K562 (cell line): ENCODE results near the gene PITPNC1. TPM values are rescaled to one million over a fixed set of nuclear protein-coding genes. Genes with fewer than 3 reads are reported as not detected.
A peak's percentile ranks its signal among the peaks of the same experiment; 100 is the strongest.

Experiments used
- ATAC-seq: fragments of 200-7000 bp; cut with Tn5 transposase; 3 replicates; pipeline ENCODE4 v1.9.1; 2020; ENCODE audit warnings: moderate library complexity
- BruUV-seq: library from RNA; stranded (reverse); fragments of 400-500 nt; replicated peaks from 2 replicates; lab custom pipeline; 2021; lab: Mats Ljungman, UMichigan
- CTCF ChIA-PET: fragments of 300-600 bp; formaldehyde crosslinking; extraction: SDS; loops from one replicate; lab custom pipeline; 2021; ENCODE audit warnings: low intra/inter-chr PET ratio; lab: Yijun Ruan, JAX
- POLR2A ChIA-PET: fragments of 300-600, 350-650 bp; sonication (Branson Sonifier 250); formaldehyde crosslinking; extraction: SDS; loops from one replicate; lab custom pipeline; 2021; ENCODE audit warnings: antibody characterized with exemption, inconsistent platforms; lab: Yijun Ruan, JAX
- DNase-seq, 4 experiments: peaks; one replicate each; pipeline versions ENCODE4 v3.0.0 to v3.0.0-alpha.2; 2011 to 2018; ENCODE audit warnings: low spot score in 3 of 4, mixed read lengths in 3 of 4; ENCODE audit errors: extremely low read depth in 1 of 4
- FAIRE-seq: peaks from 2 replicates; lab custom pipeline; 2011; peaks lifted over from hg19 to GRCh38; lab: Jason Lieb, UNC
- H2AFZ ChIP-seq: 2 replicates; pipeline ENCODE4 v1.6.0; 2011; ENCODE audit warnings: low read depth, low read length, control low read depth, inconsistent platforms
- H3K27ac ChIP-seq: fragments of 200-600 bp; 3 replicates; pipeline ENCODE4 v1.8.0; 2011; ENCODE audit warnings: low read depth, mild to moderate bottlenecking, control low read depth, inconsistent platforms, low read length, moderate library complexity, mixed read lengths; ENCODE audit errors: extremely low read depth
- H3K27me3 ChIP-seq, 2 experiments: fragments of 300-600 bp in 1 of 2; 2 replicates in 1 of 2; 3 replicates in 1 of 2; pipeline versions ENCODE4 v1.6.0 to v1.8.0; 2011; ENCODE audit warnings: inconsistent platforms in 2 of 2, low read length in 2 of 2, mild to moderate bottlenecking in 1 of 2, mixed read lengths in 1 of 2, moderate library complexity in 1 of 2; ENCODE audit not compliant: control insufficient read depth in 2 of 2, insufficient read depth in 2 of 2
- H3K36me3 ChIP-seq: fragments of 300-600 bp; 3 replicates; pipeline ENCODE4 v1.8.0; 2011; ENCODE audit warnings: mild to moderate bottlenecking, low read length, inconsistent platforms; ENCODE audit not compliant: control insufficient read depth, insufficient read depth
- H3K4me1 ChIP-seq, 2 experiments: fragments of 200-600 bp in 1 of 2; replicated peaks in 1 of 2; 2 replicates in 1 of 2; 3 replicates in 1 of 2; pipeline versions ENCODE4 v1.5.1 to v1.8.0; 2011; ENCODE audit warnings: inconsistent platforms in 2 of 2, low read length in 2 of 2, mild to moderate bottlenecking in 1 of 2, mixed read lengths in 1 of 2, moderate library complexity in 1 of 2; ENCODE audit not compliant: control insufficient read depth in 2 of 2, insufficient read depth in 2 of 2
- H3K4me2 ChIP-seq: 2 replicates; pipeline ENCODE4 v1.6.1; 2011; ENCODE audit warnings: low read length, control low read depth, inconsistent platforms, mixed read lengths; ENCODE audit not compliant: insufficient read depth
- H3K4me3 ChIP-seq: fragments of 200-600 bp; sonication (generic), shearing (Covaris generic); 2 replicates; pipeline ENCODE4 v1.5.1; 2016; ENCODE audit warnings: control low read depth, inconsistent platforms
- H3K79me2 ChIP-seq: fragments of 200-600 bp; 3 replicates; pipeline ENCODE4 v1.8.0; 2011; ENCODE audit warnings: low read length, inconsistent platforms; ENCODE audit not compliant: control insufficient read depth, insufficient read depth
- H3K9ac ChIP-seq, 2 experiments: 2 replicates each; pipeline versions ENCODE4 v1.6.0 to v1.6.1; 2011; ENCODE audit warnings: low read depth in 2 of 2, low read length in 2 of 2, control low read depth in 1 of 2, inconsistent platforms in 1 of 2, mild to moderate bottlenecking in 1 of 2, mixed read lengths in 1 of 2; ENCODE audit not compliant: insufficient read depth in 1 of 2
- H3K9me1 ChIP-seq: one replicate; pipeline ENCODE4 v1.6.0; 2011; ENCODE audit warnings: inconsistent platforms, mild to moderate bottlenecking, low read length, moderate library complexity; ENCODE audit not compliant: control insufficient read depth, insufficient read depth
- H3K9me3 ChIP-seq: replicated peaks from 2 replicates; pipeline ENCODE4 v1.5.1; 2011; ENCODE audit warnings: low read depth, low read length, inconsistent platforms; ENCODE audit not compliant: control insufficient read depth, insufficient read depth
- H4K20me1 ChIP-seq: replicated peaks from 2 replicates; pipeline ENCODE4 v1.6.1; 2011; ENCODE audit warnings: low read length, inconsistent platforms, mixed read lengths; ENCODE audit not compliant: control insufficient read depth, insufficient read depth
- KDM2B ChIP-seq: fragments of 250-450 bp; sonication (Bioruptor Pico); IDR thresholded peaks from 2 replicates; pipeline ENCODE4 v1.8.0; 2021; ENCODE audit warnings: mild to moderate bottlenecking, moderate library complexity
- NELFE ChIP-seq: IDR thresholded peaks from 2 replicates; pipeline ENCODE4 v1.6.1; 2011; ENCODE audit warnings: mild to moderate bottlenecking; ENCODE audit not compliant: insufficient read depth, insufficient read length
- NONO ChIP-seq, 2 experiments: fragments of 200-400 bp in 1 of 2; fragments of 450-650 bp in 1 of 2; formaldehyde crosslinking in 1 of 2; IDR thresholded peaks; 2 replicates each; pipeline ENCODE4 v1.6.1; 2017; ENCODE audit warnings: low read depth in 2 of 2, mild to moderate bottlenecking in 2 of 2, moderate library complexity in 2 of 2, low read length in 1 of 2
- POLR2G ChIP-seq: fragments of 200-400 bp; formaldehyde crosslinking; IDR thresholded peaks from 2 replicates; pipeline ENCODE4 v1.6.1; 2017; ENCODE audit warnings: low read depth, mild to moderate bottlenecking, antibody characterized with exemption, low read length, moderate library complexity
- SMAD2 ChIP-seq: fragments of 150-350 bp; IDR thresholded peaks from 2 replicates; pipeline ENCODE4 v1.6.1; 2014; ENCODE audit warnings: low read depth, mild to moderate bottlenecking, low read length
- TEAD4 ChIP-seq, 2 experiments: sonication (generic) in 1 of 2; formaldehyde crosslinking in 1 of 2; IDR thresholded peaks; 2 replicates each; pipeline versions ENCODE4 v1.6.1 to v1.8.0; 2012 to 2022; ENCODE audit warnings: borderline replicate concordance in 1 of 2, inconsistent platforms in 1 of 2, low read length in 1 of 2, mild to moderate bottlenecking in 1 of 2, missing genetic modification reagents in 1 of 2
- ZNF384 ChIP-seq: IDR thresholded peaks from 2 replicates; pipeline ENCODE4 v1.6.1; 2012; ENCODE audit warnings: low read depth, low read length, improper control_type of control experiment
- ZNF778 ChIP-seq: fragments of 450-650 bp; formaldehyde crosslinking; IDR thresholded peaks from 2 replicates; pipeline ENCODE4 v1.4.0; 2020; ENCODE audit warnings: mild to moderate bottlenecking, moderate library complexity
- WGBS: fragments of 100-300 bp; shearing (Covaris generic); methylation state at CpG from one replicate; pipeline ENCODE4 v1.1.6; 2016; ENCODE audit warnings: low coverage, mixed read lengths; ENCODE audit not compliant: insufficient coverage; ENCODE audit errors: missing lambda C conversion rate; 5-methylcytosine and 5-hydroxymethylcytosine counted together
- in situ Hi-C: fragments of 300-500 bp; cut with MboI; formaldehyde crosslinking; loops from 4 replicates; pipeline ENCODE4 v1.15.0; 2018; ENCODE audit warnings: inconsistent platforms, mixed read lengths
- intact Hi-C: fragments of 100-400 bp; cut with micrococcal nuclease; formaldehyde crosslinking; loops from 2 replicates; pipeline ENCODE4 v1.14.2; 2022
- polyA plus RNA-seq, 8 experiments: library from polyadenylated mRNA; depleted of rRNA in 4 of 8; stranded (reverse) in 5 of 8; unstranded in 3 of 8; fragments of >200 nt; fragmentation: Nextera tagmentation in 2 of 8; fragmentation: Illumina TruSeq in 1 of 8; extraction: Ambion mirVana in 2 of 8; extraction: Trizol in 1 of 8; gene quantifications; 2 replicates each; pipeline versions ENCODE4 v1.2.1 to v1.2.3, GENCODE V29; 2011 to 2014; ENCODE audit warnings: inconsistent platforms in 1 of 8, missing spikeins in 1 of 8
- total RNA-seq, 7 experiments: library from RNA; depleted of rRNA in 6 of 7; stranded (reverse); fragments of >200 nt in 6 of 7; fragmentation: Illumina TruSeq in 2 of 7; extraction: Trizol in 2 of 7; gene quantifications; 2 replicates each; pipeline versions ENCODE4 v1.2.1 to v1.2.3, GENCODE V29; 2011 to 2021; ENCODE audit warnings: low replicate concordance in 1 of 7
- TF ChIP-seq, protein P1 (sequence below): fragments of 200-400 bp; formaldehyde crosslinking; IDR thresholded peaks from 2 replicates; pipeline ENCODE4 v1.6.1; 2017; ENCODE audit warnings: mild to moderate bottlenecking, low read depth, low read length, moderate library complexity
- TF ChIP-seq, protein P2 (sequence below): sonication (generic); formaldehyde crosslinking; IDR thresholded peaks from 2 replicates; pipeline ENCODE4 v1.8.0; 2022; ENCODE audit warnings: mild to moderate bottlenecking, low read depth, missing genetic modification reagents
- TF ChIP-seq, protein P3 (sequence below): fragments of 450-650 bp; IDR thresholded peaks from 2 replicates; pipeline ENCODE4 v1.7.0; 2016; ENCODE audit warnings: borderline replicate concordance
- TF ChIP-seq, protein P4 (sequence below): fragments of 250-450 bp; sonication (Bioruptor Pico); IDR thresholded peaks from 2 replicates; pipeline ENCODE4 v1.4.0; 2020; ENCODE audit warnings: borderline replicate concordance

PITPNC1 gene
- total and polyA plus RNA-seq, 9 of the 15 experiments (the other 6 are each of a cell fraction or from before 2014, with no cell fraction given): 0.11 to 1.1 (median 0.65) TPM

DNA sequence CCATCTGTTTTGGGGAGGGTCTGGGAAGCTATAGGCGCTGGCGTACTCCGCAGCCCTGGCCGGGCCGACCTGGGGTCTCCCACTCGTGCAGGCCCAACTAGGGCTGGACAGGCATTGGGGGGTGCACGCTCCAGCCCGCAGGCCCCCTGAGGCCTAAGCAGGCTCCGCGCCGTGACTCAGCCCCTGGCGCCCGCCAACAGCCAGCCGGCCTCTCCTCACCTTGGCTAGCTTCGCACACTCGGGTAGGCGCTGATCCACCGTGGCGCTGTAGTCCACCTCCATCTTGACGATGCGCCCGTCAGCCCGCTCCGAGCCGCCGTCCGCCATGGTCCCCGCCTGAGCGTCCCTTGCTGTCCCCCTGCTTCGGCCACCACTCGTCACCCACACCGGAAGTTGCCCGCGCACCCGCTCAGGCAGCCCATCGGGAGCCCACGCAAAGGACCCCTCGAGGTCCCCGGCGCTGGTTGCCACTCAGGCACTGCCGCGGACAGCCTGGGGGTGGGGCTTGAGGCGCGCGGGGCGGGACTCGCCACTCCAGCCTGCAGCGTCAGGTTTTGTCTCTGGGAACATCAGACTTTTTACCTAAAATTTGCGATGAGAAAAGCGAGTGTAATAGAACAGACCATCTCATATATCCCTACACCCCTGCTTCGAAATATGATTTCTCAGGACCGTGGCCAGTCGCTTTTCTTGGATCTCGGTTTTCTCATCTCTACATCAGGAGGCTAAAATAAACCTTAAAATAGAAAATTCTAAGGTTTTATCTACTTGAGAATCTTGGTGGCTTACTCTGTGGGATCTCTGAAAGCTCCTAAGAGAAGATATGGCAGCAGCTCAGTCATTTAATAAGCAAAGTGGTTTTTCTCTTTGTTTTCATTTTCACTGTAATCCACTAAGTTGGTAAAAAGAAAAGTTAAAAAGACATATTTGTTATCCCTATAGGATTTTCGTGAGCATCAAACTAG is 10.6 kb upstream of the PITPNC1 start, which contains the start of gene PSMD12:
PSMD12 (minus strand) TSS at position 385 of the 965 bp plus-strand sequence; CDS start at position 327, 58 bp downstream.
- in situ Hi-C loops: no loop called here
- peak; percentile 99 for TF ChIP-seq POLR2G
- no peak for TF ChIP-seq SMAD2
- TF ChIP-seq KDM2B (CRISPR knock-in tag): peak; percentile 57; the same call in 1 of the 2 replicates
- no peak for TF ChIP-seq TEAD4 (IDR thresholded peaks at IDR 0.05; ENCODE audit: low read length)
- TF ChIP-seq TEAD4 (CRISPR knock-in tag; IDR thresholded peaks at IDR 0.05; ENCODE audit: borderline replicate concordance): peak; percentile 84
- TF ChIP-seq, protein P1, sequence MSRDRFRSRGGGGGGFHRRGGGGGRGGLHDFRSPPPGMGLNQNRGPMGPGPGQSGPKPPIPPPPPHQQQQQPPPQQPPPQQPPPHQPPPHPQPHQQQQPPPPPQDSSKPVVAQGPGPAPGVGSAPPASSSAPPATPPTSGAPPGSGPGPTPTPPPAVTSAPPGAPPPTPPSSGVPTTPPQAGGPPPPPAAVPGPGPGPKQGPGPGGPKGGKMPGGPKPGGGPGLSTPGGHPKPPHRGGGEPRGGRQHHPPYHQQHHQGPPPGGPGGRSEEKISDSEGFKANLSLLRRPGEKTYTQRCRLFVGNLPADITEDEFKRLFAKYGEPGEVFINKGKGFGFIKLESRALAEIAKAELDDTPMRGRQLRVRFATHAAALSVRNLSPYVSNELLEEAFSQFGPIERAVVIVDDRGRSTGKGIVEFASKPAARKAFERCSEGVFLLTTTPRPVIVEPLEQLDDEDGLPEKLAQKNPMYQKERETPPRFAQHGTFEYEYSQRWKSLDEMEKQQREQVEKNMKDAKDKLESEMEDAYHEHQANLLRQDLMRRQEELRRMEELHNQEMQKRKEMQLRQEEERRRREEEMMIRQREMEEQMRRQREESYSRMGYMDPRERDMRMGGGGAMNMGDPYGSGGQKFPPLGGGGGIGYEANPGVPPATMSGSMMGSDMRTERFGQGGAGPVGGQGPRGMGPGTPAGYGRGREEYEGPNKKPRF: no peak
- TF ChIP-seq, protein P2, sequence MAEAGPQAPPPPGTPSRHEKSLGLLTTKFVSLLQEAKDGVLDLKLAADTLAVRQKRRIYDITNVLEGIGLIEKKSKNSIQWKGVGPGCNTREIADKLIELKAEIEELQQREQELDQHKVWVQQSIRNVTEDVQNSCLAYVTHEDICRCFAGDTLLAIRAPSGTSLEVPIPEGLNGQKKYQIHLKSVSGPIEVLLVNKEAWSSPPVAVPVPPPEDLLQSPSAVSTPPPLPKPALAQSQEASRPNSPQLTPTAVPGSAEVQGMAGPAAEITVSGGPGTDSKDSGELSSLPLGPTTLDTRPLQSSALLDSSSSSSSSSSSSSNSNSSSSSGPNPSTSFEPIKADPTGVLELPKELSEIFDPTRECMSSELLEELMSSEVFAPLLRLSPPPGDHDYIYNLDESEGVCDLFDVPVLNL (CRISPR knock-in tag): peak; percentile 78; the same call in 1 of the 2 replicates
- TF ChIP-seq, protein P3, sequence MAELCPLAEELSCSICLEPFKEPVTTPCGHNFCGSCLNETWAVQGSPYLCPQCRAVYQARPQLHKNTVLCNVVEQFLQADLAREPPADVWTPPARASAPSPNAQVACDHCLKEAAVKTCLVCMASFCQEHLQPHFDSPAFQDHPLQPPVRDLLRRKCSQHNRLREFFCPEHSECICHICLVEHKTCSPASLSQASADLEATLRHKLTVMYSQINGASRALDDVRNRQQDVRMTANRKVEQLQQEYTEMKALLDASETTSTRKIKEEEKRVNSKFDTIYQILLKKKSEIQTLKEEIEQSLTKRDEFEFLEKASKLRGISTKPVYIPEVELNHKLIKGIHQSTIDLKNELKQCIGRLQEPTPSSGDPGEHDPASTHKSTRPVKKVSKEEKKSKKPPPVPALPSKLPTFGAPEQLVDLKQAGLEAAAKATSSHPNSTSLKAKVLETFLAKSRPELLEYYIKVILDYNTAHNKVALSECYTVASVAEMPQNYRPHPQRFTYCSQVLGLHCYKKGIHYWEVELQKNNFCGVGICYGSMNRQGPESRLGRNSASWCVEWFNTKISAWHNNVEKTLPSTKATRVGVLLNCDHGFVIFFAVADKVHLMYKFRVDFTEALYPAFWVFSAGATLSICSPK: no peak
- TF ChIP-seq, protein P4, sequence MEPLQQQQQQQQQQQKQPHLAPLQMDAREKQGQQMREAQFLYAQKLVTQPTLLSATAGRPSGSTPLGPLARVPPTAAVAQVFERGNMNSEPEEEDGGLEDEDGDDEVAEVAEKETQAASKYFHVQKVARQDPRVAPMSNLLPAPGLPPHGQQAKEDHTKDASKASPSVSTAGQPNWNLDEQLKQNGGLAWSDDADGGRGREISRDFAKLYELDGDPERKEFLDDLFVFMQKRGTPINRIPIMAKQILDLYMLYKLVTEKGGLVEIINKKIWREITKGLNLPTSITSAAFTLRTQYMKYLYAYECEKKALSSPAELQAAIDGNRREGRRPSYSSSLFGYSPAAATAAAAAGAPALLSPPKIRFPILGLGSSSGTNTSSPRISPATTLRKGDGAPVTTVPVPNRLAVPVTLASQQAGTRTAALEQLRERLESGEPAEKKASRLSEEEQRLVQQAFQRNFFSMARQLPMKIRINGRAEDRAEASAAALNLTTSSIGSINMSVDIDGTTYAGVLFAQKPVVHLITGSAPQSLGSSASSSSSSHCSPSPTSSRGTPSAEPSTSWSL (CRISPR knock-in tag): no peak
- TF ChIP-seq NONO (IDR thresholded peaks at IDR 0.05; ENCODE audit: low read depth in 2 of 2, low read length in 1 of 2): 0 out of 4 replicates have a peak, but pooled peaks of 1 of the 2 experiments have one; percentile 44
- peak; percentile 26; the same call in 1 of the 2 replicates for TF ChIP-seq ZNF384
- no peak for TF ChIP-seq NELFE
- no peak for TF ChIP-seq ZNF778 (CRISPR knock-in tag)

More for the DNA sequence above, 10.6 kb upstream of the PITPNC1 start, which contains the start of gene PSMD12:
- peak within 1 kb of the TSS; percentile 94 for H3K27ac ChIP-seq
- no peaks in the 10 kb centered on the region for H3K27me3 ChIP-seq
- WGBS: under 1% methylated on average over 48 of the region's 55 CpGs
- H2AFZ ChIP-seq: peak within 1 kb of the TSS; percentile 92
- ATAC-seq (peak; percentile 92), DNase-seq (peak; percentile 95 to 96 (median 95)), FAIRE-seq (peak; percentile 80)
- peaks cover 14 to 21% of the 10 kb centered on the region in 2 experiments; a peak in 4 of 5 replicates for H3K4me1 ChIP-seq
- CTCF ChIA-PET: no interaction called here
- POLR2A ChIA-PET: interaction anchor here (0.7 to 2.2 kb wide), 6 partner anchors 10 to 511 kb away, joined by 3 to 15 read pairs (median 3); no protein-coding TSS in a partner anchor
- peaks cover 32% of the 10 kb centered on the region for H4K20me1 ChIP-seq
- H3K79me2 ChIP-seq: peaks cover 50% of the 10 kb centered on the region
- TSS peak; percentile 78 for BruUV-seq
- intact Hi-C loops: no loop called here
- H3K9me3 ChIP-seq: no peaks in the 10 kb centered on the region
- H3K4me2 ChIP-seq: peak within 1 kb of the TSS; percentile 99
- H3K36me3 ChIP-seq: peaks cover 36% of the 10 kb centered on the region
- no peaks in the 10 kb centered on the region for H3K9me1 ChIP-seq
- peak within 1 kb of the TSS; percentile 97 to 98 for H3K9ac ChIP-seq
- peak within 1 kb of the TSS; percentile 92 for H3K4me3 ChIP-seq
